ELR (cell line): ENCODE results near the gene SNAI3.

ENCODE experiments used
- DNase-seq: peaks from one replicate; pipeline ENCODE4 v3.0.0-alpha.2; 2015; ENCODE audit warnings: low read depth

SNAI3 gene

DNA sequence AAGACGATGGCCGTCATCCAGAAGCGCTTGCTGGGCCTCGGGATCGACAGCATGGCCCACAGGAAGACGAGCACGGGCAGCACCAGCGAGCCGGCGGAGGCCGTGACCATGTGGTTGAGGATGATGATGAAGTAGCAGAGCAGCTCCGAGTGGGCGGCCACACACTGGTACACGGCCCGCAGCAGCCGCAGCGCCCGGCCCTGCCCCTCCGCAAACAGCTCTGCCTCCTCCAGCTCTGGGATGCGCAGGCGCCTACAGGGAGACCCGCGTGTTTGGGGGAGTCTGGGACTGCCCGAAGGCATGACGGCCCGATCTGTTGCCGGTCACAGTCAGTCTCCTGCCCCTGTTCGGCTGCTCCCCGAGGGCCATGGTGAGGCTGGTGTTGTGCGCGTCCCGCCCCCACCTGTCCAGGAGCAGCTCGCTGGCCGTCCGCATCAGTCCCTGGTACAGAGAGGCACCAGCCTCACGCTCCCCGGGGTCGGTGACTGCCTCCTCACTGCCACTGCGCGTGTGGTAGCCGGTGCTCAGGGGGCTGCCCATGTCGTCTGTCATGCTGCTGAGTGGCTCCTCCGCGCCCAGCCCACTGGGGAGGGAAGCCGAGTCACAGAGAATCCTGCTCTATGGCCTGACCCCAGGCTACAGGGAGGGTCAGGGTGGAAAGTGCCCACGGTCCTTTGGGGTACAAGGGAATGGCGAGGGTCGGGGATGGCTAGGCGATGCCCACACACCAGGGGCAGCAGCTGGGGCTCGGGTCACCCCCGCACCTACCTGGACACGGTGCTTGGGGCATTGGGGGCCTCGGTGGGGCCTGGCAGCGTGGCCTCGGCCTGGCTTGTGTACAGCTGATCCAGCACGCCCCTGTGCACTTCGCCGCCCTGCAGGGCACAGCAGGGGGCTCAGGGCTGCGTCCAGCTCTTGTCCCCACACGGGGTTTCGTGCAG is 35.8 kb upstream of the SNAI3 start:
- DNase-seq = no peak

- DNase-seq = no peak
Measured at GRCh38 chr16:88721236-88721635, 34.9 kb upstream of the SNAI3 start.

GRCh38 chr16:88720396-88720970 is 34.2 kb upstream of the SNAI3 start:
- DNase-seq = no peak

- DNase-seq = no peak
Measured at GRCh38 chr16:88719933-88720296, 33.6 kb upstream of the SNAI3 start.

DNA sequence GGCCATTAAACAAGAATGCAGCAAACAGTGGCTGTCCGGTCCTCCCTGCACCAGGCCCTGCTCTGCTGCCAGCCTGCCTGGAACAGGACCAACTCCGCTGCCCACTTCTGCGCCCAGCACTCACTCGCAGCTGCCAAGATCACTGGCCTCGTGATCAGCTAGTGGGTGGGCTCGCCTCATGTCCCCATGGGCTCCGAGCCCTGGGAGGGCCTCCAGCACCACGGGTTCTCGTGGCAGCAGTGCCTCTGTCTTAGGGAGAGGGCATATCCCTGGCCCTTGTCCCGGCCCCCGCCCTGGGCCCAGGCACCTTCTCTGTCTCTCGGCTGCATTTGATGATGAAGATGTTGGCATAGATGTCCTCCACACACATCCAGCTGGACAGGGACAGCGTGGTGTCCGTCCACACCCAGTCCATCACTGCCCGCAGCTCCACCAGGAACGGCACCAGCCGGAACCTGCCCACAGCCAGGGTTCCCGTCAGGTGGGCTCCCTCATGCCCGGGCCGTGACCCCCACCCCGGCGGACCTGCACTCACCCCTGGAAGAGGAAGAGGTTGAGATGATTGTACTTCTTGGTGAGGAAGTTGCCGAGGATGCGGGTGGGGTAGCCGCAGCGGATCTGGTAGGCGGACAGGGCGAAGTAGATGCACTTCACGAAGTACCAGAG is 33.1 kb upstream of the SNAI3 start:
- no peak for DNase-seq

GRCh38 chr16:88718178-88718577 is 31.9 kb upstream of the SNAI3 start:
- no peak for DNase-seq

GRCh38 chr16:88716601-88717001 is 30.3 kb upstream of the SNAI3 start:
- no peak for DNase-seq

- no peak for DNase-seq
Measured at GRCh38 chr16:88716201-88716600, 29.9 kb upstream of the SNAI3 start.

GRCh38 chr16:88715312-88716190 is 29.2 kb upstream of the SNAI3 start:
- no peak for DNase-seq

- DNase-seq = no peak
Measured at GRCh38 chr16:88714420-88715302, 28.4 kb upstream of the SNAI3 start.

DNA sequence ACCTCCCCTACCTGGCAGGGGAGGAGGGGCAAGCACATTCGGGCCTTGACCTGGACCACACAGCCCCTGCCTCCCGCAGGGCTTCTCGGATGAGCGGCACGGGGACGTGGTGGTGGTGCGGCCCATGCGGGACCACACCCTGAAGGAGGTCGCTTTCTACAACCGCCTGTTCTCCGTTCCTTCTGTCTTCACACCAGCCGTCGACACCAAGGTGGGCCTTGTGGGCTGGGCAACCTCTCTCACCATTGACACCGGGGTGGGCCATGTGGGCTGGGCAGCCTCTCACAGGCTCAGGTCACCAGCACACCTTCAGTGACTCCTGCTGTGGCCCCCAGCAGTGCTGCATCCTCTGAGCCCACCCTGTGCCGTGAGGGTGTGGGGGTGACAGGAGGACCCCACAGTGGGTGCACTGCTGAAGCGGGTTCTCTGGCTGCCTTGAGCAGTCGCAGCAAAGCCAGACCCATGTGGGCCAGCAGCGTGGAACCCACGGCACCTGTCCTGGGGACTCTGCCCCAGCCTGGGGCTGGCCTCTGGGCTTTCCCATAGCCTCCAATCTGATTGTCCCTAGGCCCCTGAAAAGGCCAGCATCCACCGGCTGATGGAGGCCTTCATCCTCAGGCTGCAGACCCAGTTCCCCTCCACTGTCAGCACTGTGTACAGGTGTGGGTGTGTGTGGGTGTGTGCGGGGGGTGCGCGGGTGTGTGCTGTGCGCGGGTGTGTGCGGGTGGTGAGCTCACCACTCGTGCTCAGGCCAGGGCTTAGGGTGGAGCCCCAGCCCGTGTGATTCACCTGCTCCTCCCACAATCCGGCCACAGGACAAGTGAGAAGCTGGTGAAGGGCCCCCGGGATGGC is 27.5 kb upstream of the SNAI3 start:
- peak; percentile 62 for DNase-seq

GRCh38 chr16:88713054-88713453 is 26.7 kb upstream of the SNAI3 start:
- no peak for DNase-seq

GRCh38 chr16:88712362-88712979 is 26.2 kb upstream of the SNAI3 start:
- no peak for DNase-seq

DNA sequence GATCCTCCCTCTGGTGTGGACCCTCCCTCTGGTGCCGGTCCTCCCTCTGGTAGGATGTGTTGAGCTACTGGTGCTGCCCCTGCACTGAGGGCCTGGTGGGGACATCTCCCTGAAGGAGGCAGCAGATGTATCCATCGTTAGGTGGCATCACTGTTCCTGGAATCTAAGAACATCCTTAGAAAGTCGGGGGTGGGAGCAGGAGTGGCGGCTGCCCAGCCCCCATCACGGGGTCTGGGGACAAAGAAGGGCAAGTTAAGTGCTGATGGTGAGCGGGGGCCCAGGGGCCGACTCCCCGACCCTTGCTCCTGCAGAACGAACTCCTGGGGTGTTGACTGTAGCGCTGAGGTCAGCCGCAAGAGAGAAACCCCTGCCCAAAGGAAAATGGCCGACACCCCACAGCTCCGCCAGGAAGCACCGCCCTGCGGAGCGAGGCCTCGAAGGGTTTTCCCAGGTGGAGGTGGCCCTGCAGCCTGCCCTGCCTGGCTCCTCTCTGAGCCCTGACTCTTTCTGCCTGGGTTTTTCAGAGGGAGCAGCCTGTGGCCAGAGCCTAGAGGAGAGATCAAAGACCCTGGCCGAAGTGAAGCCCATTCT is 25.5 kb upstream of the SNAI3 start:
- no peak for DNase-seq

- no peak for DNase-seq
Measured at GRCh38 chr16:88710556-88710955, 24.2 kb upstream of the SNAI3 start.

GRCh38 chr16:88706965-88707826 is 20.9 kb upstream of the SNAI3 start:
- peak; percentile 38 for DNase-seq

GRCh38 chr16:88706229-88706964 is 20.1 kb upstream of the SNAI3 start, which contains the start of the genes CTU2 and RNF166:
Gene CTU2, plus strand, starts transcription at chr16:88706503. Its CDS starts 28 bp downstream, at chr16:88706531.
Gene RNF166, minus strand, starts transcription at chr16:88706408. Its CDS starts 83 bp downstream, at chr16:88706325.
- DNase-seq = peak; percentile 90
